ENCODE measurements around the gene TMCO4. TPM values are rescaled to one million over a fixed set of nuclear protein-coding genes. Genes with fewer than 3 reads are reported as not detected.

TMCO4 gene
- total and polyA plus RNA-seq, 2 of the 4 experiments (the other 2 are of a cell fraction): 7.3 to 8.6 TPM

DNA sequence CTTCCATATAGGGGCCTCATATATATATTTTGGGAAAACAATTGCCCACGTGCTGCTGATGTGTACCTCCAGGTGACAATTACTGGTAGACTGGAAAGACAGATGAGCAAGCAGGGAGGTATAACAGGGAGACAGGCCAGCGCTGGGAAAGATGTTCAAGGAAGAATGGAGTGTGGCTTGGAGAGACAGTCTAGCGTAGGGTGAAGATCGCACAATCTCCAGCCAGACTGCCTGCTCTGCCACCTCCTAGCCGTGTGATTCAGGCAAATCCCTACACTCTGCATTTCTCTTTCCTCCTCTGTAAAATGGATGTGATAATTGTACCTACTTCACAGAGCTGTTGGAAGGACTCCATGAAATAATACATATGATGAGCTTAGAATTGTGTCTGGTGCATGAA, 66.1 kb downstream of the TMCO4 start (continued):
- TF ChIP-seq MXI1 (IDR thresholded peaks at IDR 0.05; ENCODE audit: borderline replicate concordance, low read depth, low read length): no peak
- TF ChIP-seq, protein P1, sequence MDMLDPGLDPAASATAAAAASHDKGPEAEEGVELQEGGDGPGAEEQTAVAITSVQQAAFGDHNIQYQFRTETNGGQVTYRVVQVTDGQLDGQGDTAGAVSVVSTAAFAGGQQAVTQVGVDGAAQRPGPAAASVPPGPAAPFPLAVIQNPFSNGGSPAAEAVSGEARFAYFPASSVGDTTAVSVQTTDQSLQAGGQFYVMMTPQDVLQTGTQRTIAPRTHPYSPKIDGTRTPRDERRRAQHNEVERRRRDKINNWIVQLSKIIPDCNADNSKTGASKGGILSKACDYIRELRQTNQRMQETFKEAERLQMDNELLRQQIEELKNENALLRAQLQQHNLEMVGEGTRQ (IDR thresholded peaks at IDR 0.05; ENCODE audit: low read depth, low read length): no peak

DNA sequence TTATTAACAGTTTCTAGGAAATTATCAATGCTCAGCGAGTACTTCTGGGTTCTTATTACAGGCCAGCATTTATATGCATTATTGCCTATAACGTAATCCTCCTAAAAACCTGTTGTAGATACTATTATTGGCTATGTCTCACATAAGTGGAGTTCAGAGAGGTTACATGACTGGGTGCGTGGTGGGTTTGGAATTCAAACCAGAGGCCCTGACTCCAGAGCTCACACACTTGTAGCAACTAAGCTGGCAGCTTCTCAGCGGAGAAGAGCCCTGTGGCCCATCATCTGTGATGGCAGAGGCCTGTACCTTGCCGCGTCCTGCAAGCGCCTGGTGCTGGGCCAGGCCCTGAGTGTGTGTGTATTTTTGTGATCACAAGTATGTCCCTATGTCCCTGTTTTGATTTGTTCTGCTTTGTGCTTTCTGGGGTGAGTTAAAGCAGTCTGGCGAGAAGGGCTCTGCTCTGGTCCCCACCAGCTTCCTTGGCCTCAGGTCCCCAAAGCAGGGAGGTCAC, 68.3 kb downstream of the TMCO4 start:
- no peak overlapping the region for H4K8ac ChIP-seq (ENCODE audit: low read depth in 2 of 2, low read length in 2 of 2)
- ChIA-PET CTCF (no interaction called here), POLR2A (ENCODE audit: unreplicated experiment) (no interaction called here)
- no peak overlapping the region for H2BK15ac ChIP-seq (ENCODE audit: low read depth, low read length)
- DNase-seq (peak; percentile 20), ATAC-seq (ENCODE audit: low read depth) (no peak)
- no peak overlapping the region for H3K27ac ChIP-seq (ENCODE audit: insufficient read depth, low read length)
- H3K4ac ChIP-seq (ENCODE audit: low read depth, low read length): no peak overlapping the region
- H3K9ac ChIP-seq (ENCODE audit: low read depth, low read length): no peak overlapping the region
- 94% methylated on average over 4 of the region's 8 CpGs; no CpG with 5 or more reads in 1 of the 2 experiments for WGBS, 2 experiments (ENCODE audit: extremely low coverage in 2 of 2, insufficient read length in 1 of 2)
- no peak overlapping the region for H2AK5ac ChIP-seq (ENCODE audit: low read depth, low read length)
- H4K5ac ChIP-seq (ENCODE audit: low read depth, low read length): no peak overlapping the region
- H3K4me3 ChIP-seq (ENCODE audit: insufficient read depth, low read depth, low read length): no peak overlapping the region
- no peak overlapping the region for H2AK9ac ChIP-seq (replicated peaks; ENCODE audit: low read depth, low read length, poor library complexity)
- H3K14ac ChIP-seq (replicated peaks; ENCODE audit: low read depth, low read length): no peak overlapping the region
- peaks cover 25% of the 10 kb centered on the region for H3K36me3 ChIP-seq (ENCODE audit: control insufficient read depth, insufficient read depth, low read length)
- no peak overlapping the region for H4K91ac ChIP-seq (ENCODE audit: insufficient read depth, low read depth, low read length)
- no peaks in the 10 kb centered on the region for H3K27me3 ChIP-seq (ENCODE audit: control insufficient read depth, insufficient read depth, low read length)
- H3K18ac ChIP-seq (ENCODE audit: low read depth, low read length): no peak overlapping the region
- in situ Hi-C loops (cut with MboI; ENCODE audit: low sequenced_read_pairs) (no loop called here), intact Hi-C loops (cut with micrococcal nuclease) (no loop called here), dilution Hi-C loops (cut with HindIII; ENCODE audit: low sequenced_read_pairs, unreplicated experiment) (no loop called here)
- H2BK20ac ChIP-seq (ENCODE audit: low read depth, low read length): no peak overlapping the region
- BruUV-seq (replicated peaks): no TSS peak
- H3K56ac ChIP-seq (ENCODE audit: extremely low read depth, insufficient read depth, low read length): no peak overlapping the region
- no peaks in the 10 kb centered on the region for H4K20me1 ChIP-seq (ENCODE audit: insufficient read depth, low read length)
- no peak overlapping the region for H2BK120ac ChIP-seq (ENCODE audit: low read depth, low read length)
- peaks cover 10% of the 10 kb centered on the region; the same call in 1 of the 2 replicates for H3K4me1 ChIP-seq (ENCODE audit: control insufficient read depth, insufficient read depth, low read length)
- H3K4me2 ChIP-seq (ENCODE audit: low read depth, low read length): no peak overlapping the region
- TF ChIP-seq CHD1 (IDR thresholded peaks at IDR 0.05; ENCODE audit: low read depth, low read length) (no peak), MAZ (IDR thresholded peaks at IDR 0.05; ENCODE audit: borderline replicate concordance, low read depth, low read length) (no peak), POLR2A (IDR thresholded peaks at IDR 0.05; ENCODE audit: low read depth, low read length) (no peak), FOS (IDR thresholded peaks at IDR 0.05; ENCODE audit: low read depth, low read length) (no peak), RFX5 (IDR thresholded peaks at IDR 0.05; ENCODE audit: low read depth, low read length) (no peak), MAFK (IDR thresholded peaks at IDR 0.05; ENCODE audit: low read depth, low read length) (no peak), NFE2L2 (IDR thresholded peaks at IDR 0.05; ENCODE audit: low read depth, low read length) (no peak), BHLHE40 (IDR thresholded peaks at IDR 0.05; ENCODE audit: low read depth, low read length) (no peak), MXI1 (IDR thresholded peaks at IDR 0.05; ENCODE audit: borderline replicate concordance, low read depth, low read length) (no peak)
- TF ChIP-seq, protein P2, sequence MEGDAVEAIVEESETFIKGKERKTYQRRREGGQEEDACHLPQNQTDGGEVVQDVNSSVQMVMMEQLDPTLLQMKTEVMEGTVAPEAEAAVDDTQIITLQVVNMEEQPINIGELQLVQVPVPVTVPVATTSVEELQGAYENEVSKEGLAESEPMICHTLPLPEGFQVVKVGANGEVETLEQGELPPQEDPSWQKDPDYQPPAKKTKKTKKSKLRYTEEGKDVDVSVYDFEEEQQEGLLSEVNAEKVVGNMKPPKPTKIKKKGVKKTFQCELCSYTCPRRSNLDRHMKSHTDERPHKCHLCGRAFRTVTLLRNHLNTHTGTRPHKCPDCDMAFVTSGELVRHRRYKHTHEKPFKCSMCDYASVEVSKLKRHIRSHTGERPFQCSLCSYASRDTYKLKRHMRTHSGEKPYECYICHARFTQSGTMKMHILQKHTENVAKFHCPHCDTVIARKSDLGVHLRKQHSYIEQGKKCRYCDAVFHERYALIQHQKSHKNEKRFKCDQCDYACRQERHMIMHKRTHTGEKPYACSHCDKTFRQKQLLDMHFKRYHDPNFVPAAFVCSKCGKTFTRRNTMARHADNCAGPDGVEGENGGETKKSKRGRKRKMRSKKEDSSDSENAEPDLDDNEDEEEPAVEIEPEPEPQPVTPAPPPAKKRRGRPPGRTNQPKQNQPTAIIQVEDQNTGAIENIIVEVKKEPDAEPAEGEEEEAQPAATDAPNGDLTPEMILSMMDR (conservative IDR thresholded peaks at IDR 0.05; ENCODE audit: low read depth, low read length): no peak
- TF ChIP-seq, protein P1 (IDR thresholded peaks at IDR 0.05; ENCODE audit: low read depth, low read length): no peak
- no peak overlapping the region for H2AFZ ChIP-seq (replicated peaks; ENCODE audit: low read length, poor library complexity)
- H3K79me1 ChIP-seq (ENCODE audit: low read depth in 1 of 2, low read length in 2 of 2): no peaks in the 10 kb centered on the region
- peaks cover 7% of the 10 kb centered on the region for H3K9me3 ChIP-seq (ENCODE audit: control insufficient read depth, insufficient read depth, low read length)
- H3K9me1 ChIP-seq (ENCODE audit: insufficient read depth, low read length): peaks cover 15% of the 10 kb centered on the region
- no peak overlapping the region for H3K23ac ChIP-seq (ENCODE audit: low read depth, low read length)
- H2BK5ac ChIP-seq (ENCODE audit: low read depth, low read length, poor library complexity, severe bottlenecking): no peak overlapping the region
